ENCODE data around the gene SEC24B. TPM values are rescaled to one million over a fixed set of nuclear protein-coding genes. Genes with fewer than 3 reads are reported as not detected.

The SEC24B gene
- total RNA-seq, result 10 to 100 TPM; 39.5 to 49.1 (median 42.6) TPM

DNA sequence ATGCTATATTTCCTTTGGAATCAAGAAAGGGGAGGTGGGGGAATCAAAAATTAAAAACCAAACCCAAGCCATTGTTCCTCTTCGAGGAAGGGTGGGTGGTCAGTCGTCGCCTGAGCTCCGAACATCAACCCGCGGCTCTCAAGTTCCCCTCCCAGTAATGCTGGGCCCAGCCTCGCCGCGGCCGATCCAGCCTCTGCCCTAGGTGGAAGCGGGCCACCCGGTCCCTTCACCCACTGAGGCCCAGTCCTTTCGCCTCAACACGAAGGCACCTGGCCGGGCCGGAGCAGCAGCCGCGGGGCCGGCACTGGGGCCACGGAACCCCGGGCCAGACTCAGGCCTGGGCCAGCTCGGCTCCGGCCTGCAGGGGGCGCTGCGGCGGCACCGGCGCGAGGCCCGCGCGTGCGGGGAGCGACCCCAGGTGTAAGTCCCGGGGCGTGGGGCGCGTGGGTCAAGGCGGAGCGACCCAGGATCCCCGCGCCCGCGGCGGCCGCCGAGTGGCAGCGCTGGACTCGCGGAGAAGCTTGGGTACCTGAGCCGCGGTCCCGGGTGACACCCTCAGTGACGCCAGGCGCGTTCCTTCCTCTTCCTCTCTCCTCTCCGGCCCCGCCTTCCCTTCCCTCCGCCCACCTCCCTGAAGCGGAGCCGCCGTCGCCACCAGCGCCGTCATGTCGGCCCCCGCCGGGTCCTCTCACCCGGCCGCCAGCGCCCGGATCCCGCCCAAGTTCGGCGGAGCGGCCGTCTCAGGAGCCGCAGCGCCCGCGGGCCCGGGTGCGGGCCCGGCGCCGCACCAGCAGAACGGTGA lies at the start of gene SEC24B:
Gene SEC24B (plus strand): TSS at position 611 of the 802 bp plus-strand sequence. CDS start 55 bp downstream, at position 666.
- Histone ChIP-seq H3K36me3 (no peaks in the 10 kb centered on the region), H3K27me3 (no peaks in the 10 kb centered on the region), H3K9me3 (no peaks in the 10 kb centered on the region), H3K27ac (peak within 1 kb of the TSS; percentile 86 to 95 (median 86)), H3K4me3 (replicated peaks in 1 of 3) (peak within 1 kb of the TSS; percentile 49 to 70 (median 55)), H3K4me1 (peaks cover 21 to 30% of the 10 kb centered on the region in 2 donors)
- TF ChIP-seq, protein P1, sequence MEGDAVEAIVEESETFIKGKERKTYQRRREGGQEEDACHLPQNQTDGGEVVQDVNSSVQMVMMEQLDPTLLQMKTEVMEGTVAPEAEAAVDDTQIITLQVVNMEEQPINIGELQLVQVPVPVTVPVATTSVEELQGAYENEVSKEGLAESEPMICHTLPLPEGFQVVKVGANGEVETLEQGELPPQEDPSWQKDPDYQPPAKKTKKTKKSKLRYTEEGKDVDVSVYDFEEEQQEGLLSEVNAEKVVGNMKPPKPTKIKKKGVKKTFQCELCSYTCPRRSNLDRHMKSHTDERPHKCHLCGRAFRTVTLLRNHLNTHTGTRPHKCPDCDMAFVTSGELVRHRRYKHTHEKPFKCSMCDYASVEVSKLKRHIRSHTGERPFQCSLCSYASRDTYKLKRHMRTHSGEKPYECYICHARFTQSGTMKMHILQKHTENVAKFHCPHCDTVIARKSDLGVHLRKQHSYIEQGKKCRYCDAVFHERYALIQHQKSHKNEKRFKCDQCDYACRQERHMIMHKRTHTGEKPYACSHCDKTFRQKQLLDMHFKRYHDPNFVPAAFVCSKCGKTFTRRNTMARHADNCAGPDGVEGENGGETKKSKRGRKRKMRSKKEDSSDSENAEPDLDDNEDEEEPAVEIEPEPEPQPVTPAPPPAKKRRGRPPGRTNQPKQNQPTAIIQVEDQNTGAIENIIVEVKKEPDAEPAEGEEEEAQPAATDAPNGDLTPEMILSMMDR (IDR thresholded peaks at IDR 0.05), result peak in 5 of 6 experiments; percentile 23 to 95 (median 92)
- peak in 1 of 2 donors; percentile 89 for TF ChIP-seq POLR2A (IDR thresholded peaks at IDR 0.05)
- WGBS, 2 donors, result 0 to 1% methylated on average over 45 of the region's 87 CpGs
- DNase-seq, result peak; percentile 91 to 92
- intact Hi-C loops (cut with DNase I), result loop anchor here (5.0 to 10.0 kb wide), 4 partner anchors 121 to 374 kb away; partner anchors contain the start of genes CASP6 and PLA2G12A

DNA sequence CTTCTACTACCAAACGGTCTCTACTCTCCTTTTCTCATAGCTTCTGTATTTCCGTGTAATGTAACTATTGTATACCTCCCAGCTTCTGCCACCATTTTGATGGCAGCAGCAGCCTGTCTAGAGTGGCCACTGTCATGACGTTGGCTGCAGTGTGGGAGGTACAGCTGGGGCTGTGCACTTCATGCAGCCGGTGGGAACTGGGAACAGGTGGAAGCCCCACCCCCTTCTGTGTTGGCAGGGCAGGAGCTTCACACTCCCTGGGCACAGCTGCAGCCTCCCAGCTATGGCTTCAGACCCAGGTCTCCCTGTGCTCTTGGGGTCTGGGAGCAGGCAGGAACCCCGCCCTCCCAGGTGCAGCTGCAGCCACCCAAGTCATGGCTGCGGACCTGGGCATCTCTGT lies 49.8 kb upstream of the SEC24B start:
- no peaks in the 10 kb centered on the region for H3K36me3 ChIP-seq
- no peaks in the 10 kb centered on the region for H3K27me3 ChIP-seq
- DNase-seq, result peak; percentile 40 to 60
- WGBS, 2 donors, result 66 to 76% methylated on average over 4 to 5 of the region's 6 CpGs
- no peak overlapping the region for H3K27ac ChIP-seq
- TF ChIP-seq, protein P1 (IDR thresholded peaks at IDR 0.05), result no peak
- TF ChIP-seq POLR2A (IDR thresholded peaks at IDR 0.05), result no peak
- H3K9me3 ChIP-seq, result no peaks in the 10 kb centered on the region
- no peak overlapping the region for H3K4me3 ChIP-seq (replicated peaks in 1 of 3)
- H3K4me1 ChIP-seq, result peaks cover 30 to 40% of the 10 kb centered on the region in 2 donors
- intact Hi-C loops (cut with DNase I), result no loop called here

DNA sequence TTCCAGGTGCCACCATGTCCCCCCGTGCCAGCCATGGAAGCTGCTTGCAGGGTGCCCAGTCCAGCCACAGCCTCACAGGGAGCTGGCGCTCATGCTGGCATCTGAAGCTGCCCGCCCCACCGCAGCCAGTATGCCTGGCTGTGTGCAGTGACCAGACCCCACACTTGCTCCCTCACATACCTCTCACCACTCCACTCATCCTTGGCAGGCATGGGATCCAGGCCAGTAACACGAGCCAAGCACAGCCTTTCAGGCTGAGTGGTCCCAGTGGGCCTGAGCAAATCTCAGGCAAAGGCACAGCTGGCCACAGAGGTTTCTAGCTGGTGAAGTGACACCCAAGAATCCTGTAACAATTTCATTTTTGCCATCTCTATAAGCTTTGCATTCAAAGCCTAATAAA lies 48.4 kb upstream of the SEC24B start:
- 30 to 33% methylated on average over 1 to 4 of the region's 5 CpGs for WGBS, 2 donors
- H3K9me3 ChIP-seq, result no peaks in the 10 kb centered on the region
- TF ChIP-seq POLR2A (IDR thresholded peaks at IDR 0.05), result peak in 1 of 2 donors; percentile 8
- TF ChIP-seq, protein P1 (IDR thresholded peaks at IDR 0.05), result no peak
- intact Hi-C loops (cut with DNase I), result no loop called here
- H3K27me3 ChIP-seq, result no peaks in the 10 kb centered on the region
- no peak overlapping the region for H3K4me3 ChIP-seq (replicated peaks in 1 of 3)
- no peaks in the 10 kb centered on the region for H3K36me3 ChIP-seq
- H3K27ac ChIP-seq, result peak overlapping the region; percentile 33 to 41 (median 37)
- peaks cover 36 to 49% of the 10 kb centered on the region in 2 donors for H3K4me1 ChIP-seq
- DNase-seq, result peak; percentile 87 to 93

DNA sequence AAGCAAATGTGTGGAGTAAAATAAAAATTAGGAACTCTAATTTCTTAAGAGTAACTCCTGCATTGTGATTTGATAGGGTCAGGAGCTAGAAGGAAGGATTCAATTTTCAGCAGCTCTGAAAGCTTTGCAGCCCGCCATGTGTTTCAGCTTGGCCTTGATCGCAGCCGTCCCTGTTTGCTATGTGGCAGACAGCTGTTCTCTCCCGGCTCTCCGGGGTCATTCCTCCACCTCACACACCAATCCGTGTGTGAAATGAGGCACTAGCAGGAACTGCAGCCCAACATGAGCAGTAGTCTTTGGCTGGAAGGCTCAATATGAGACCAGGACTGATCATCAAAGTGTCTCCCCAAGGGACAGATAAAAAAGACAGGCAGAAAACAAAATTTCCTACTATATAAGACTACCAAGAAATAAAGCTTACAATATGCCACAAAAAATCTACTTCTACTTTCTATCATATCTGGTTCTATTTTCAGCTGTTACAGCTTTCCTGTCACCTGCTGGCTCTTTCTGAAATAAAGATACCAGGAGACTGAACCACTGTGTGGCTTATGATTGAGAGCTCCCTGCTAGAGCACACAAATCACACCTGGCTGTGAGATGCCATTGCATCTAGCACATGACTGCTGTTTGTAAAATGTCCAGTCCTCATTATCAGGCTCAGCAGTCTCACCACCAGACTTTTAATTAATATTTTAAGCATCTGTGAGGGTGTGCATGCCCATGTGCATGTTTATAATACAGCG lies 44.1 kb upstream of the SEC24B start:
- Histone ChIP-seq H3K4me1 (peaks cover 32 to 40% of the 10 kb centered on the region in 2 donors), H3K9me3 (no peaks in the 10 kb centered on the region), H3K27ac (peak overlapping the region in 1 of 3 donors; percentile 59), H3K4me3 (replicated peaks in 1 of 3) (no peak overlapping the region), H3K27me3 (no peaks in the 10 kb centered on the region), H3K36me3 (no peaks in the 10 kb centered on the region)
- 59% methylated on average over 7 of the region's 7 CpGs for WGBS, 2 donors
- intact Hi-C loops (cut with DNase I), result loop anchor here (10.0 kb wide), 1 partner anchor 85 kb away; the partner anchor contains the start of gene COL25A1
- DNase-seq, result no peak
- TF ChIP-seq POLR2A (IDR thresholded peaks at IDR 0.05), result no peak
- TF ChIP-seq, protein P1 (IDR thresholded peaks at IDR 0.05), result no peak

All from thyroid gland (tissue), 4 donors.